SKM-1 treated with dmso at 0.1 percent for 144 hours (cell line): ENCODE measurements around the gene TK1.

Experiments
- DNase-seq: peaks from one replicate; lab custom pipeline; 2025; ENCODE audit not compliant: unreplicated experiment; lab: John Stamatoyannopoulos, UW

Gene TK1

GRCh38 chr17:78223061-78223460 lies 36.2 kb upstream of the TK1 start:
- no peak for DNase-seq

- DNase-seq: no peak
These were observed 32.7 kb upstream of the TK1 start for GRCh38 chr17:78219396-78220150.

- DNase-seq: no peak
These were observed 27.8 kb upstream of the TK1 start for GRCh38 chr17:78214706-78215061.

- DNase-seq: peak; percentile 83
These were observed 27.3 kb upstream of the TK1 start, which contains the start of gene BIRC5 for GRCh38 chr17:78214016-78214705. BIRC5 (plus strand) TSS chr17:78214253; CDS start chr17:78214317, 64 bp downstream.

GRCh38 chr17:78211032-78211431 lies 24.2 kb upstream of the TK1 start:
- no peak for DNase-seq

- no peak for DNase-seq
These were observed 23.3 kb upstream of the TK1 start for GRCh38 chr17:78210111-78210510.

- no peak for DNase-seq
These were observed 21.6 kb upstream of the TK1 start for GRCh38 chr17:78208486-78208885.

GRCh38 chr17:78206298-78206697 lies 19.4 kb upstream of the TK1 start:
- no peak for DNase-seq

GRCh38 chr17:78205124-78205775 lies 18.4 kb upstream of the TK1 start:
- no peak for DNase-seq

- DNase-seq: no peak
These were observed 17.7 kb upstream of the TK1 start for GRCh38 chr17:78204387-78205123.

- no peak for DNase-seq
These were observed 15.8 kb upstream of the TK1 start for GRCh38 chr17:78202666-78203065.

GRCh38 chr17:78200451-78200850 lies 13.6 kb upstream of the TK1 start:
- no peak for DNase-seq

- DNase-seq: no peak
These were observed 10.4 kb upstream of the TK1 start for GRCh38 chr17:78197147-78197832.

- DNase-seq: no peak
These were observed 9.9 kb upstream of the TK1 start for GRCh38 chr17:78196716-78197115.

GRCh38 chr17:78185981-78186691 lies 716 bp downstream of the TK1 start:
- peak; percentile 23 for DNase-seq

- DNase-seq: no peak
These were observed 2.0 kb downstream of the TK1 start for GRCh38 chr17:78184868-78185267.

- DNase-seq: no peak
These were observed 2.5 kb downstream of the TK1 start for GRCh38 chr17:78184351-78184750.

- no peak for DNase-seq
These were observed 2.9 kb downstream of the TK1 start for GRCh38 chr17:78183916-78184315.

GRCh38 chr17:78182504-78182903 lies 4.3 kb downstream of the TK1 start:
- no peak for DNase-seq

- DNase-seq: no peak
These were observed 6.3 kb downstream of the TK1 start for GRCh38 chr17:78180508-78180907.
